ENCODE results near the gene PHLDB1.
"Not testable (repeated sequence)": the region's sequence is repeated elsewhere in the genome, so short reads cannot be mapped to it uniquely, and the experiment has no call there.

PHLDB1 gene

GRCh38 chr11:118607401-118608359, at the start of gene PHLDB1:
Gene PHLDB1 (plus strand): TSS chr11:118607615. CDS start chr11:118613837, 6,222 bp downstream.
- peak; percentile 52 for DNase-seq

DNA sequence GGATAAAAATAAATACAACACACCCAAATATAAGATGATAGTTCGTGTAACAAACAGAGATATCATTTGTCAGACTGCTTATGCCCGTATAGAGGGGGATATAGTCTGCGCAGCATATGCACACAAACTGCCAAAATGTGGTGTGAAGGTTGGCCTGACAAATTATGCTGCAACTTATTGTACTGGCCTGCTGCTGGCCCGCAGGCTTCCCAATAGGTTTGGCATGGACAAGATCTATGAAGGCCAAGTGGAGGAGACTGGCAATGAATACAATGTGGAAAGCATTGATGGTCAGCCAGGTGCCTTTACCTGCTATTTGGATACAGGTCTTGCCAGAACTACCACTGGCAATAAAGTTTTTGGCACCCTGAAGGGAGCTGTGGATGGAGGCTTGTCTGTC, 46.6 kb upstream of the PHLDB1 start:
- no peak for DNase-seq

DNA sequence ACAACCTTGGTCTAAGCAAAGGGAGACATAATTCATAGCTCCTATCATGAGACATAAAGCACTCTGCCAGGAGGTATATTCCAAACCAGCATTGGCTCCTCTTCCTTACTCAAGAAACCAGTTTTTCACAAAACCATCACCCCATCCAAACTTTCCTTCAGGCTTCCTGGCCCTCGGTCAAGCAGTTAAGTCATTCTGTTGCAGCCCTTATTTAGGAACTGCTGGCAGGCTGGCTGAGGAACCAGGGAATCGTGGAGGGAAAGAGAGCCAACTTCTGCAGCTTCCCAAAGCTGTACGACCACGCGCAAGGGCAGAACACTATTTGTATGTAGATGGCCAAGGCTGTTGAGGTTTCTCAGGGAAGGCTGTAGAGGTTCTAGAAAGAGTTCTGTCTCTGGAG, 42.4 kb upstream of the PHLDB1 start:
- DNase-seq, result no peak

GRCh38 chr11:118569670-118570069, 37.7 kb upstream of the PHLDB1 start:
- DNase-seq, result no peak

DNA sequence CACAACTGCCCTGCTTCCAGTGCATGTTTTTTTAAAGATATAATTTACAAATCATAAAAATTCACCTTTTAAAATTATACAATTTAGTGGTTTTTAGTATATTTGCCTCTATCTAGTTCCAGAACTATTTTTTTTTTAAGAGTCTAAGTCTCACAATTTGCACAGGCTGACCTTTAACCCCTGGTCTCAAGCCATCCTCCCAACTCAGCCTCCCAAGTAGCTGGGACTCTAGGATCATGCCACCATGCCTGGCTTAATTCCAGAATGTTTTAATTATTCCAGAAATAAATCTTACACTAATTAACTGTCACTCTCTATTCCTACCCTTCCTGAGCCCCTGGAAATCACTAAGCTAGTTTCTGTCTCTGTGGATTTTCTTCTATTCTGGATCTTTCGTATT, 36.6 kb upstream of the PHLDB1 start:
- DNase-seq, result no peak

DNA sequence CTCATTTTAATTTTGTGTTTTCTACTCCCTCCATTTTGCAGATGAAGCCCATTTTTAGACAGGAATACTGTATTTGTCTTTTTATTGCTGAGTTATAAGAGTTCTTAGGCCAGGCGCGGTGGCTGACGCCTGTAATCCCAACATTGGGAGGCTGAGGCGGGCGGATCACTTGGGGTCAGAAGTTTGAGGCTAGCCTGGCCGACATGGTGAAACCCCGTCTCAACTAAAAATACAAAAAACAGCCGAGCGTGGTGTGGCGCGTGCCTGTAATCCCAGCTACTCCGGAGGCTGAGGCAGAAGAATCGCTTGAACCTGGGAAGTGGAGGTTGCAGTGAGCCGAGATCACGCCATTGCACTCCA, 35.7 kb upstream of the PHLDB1 start:
- not testable (repeated sequence) for DNase-seq

- peak; percentile 53 for DNase-seq
Measured at GRCh38 chr11:118572061-118572980, 35.1 kb upstream of the PHLDB1 start, which contains the start of gene ARCN1. Gene ARCN1 (plus strand): TSS chr11:118572409. CDS start chr11:118572548, 139 bp downstream.

- no peak for DNase-seq
Measured at GRCh38 chr11:118572981-118573550, 34.3 kb upstream of the PHLDB1 start.

DNA sequence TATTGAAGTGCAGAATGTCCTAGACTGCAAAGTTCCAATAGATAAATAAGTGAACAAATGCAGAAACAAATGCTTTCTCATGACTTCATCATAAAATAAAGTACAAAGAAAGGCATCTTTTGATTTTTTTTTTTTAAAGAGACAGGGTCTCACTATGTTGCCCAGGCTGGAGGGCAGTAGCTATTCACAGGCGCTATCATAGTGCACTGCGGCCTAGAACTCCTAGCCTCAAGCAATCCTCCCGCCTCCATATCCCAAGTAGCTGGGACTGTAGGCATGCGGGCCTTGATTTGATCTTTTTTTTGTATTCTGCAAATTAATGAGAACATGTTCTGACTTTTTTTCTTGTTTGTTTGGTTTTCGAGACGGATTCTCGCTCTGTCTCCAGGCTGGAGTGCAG, 32.8 kb upstream of the PHLDB1 start:
- DNase-seq, result no peak

DNA sequence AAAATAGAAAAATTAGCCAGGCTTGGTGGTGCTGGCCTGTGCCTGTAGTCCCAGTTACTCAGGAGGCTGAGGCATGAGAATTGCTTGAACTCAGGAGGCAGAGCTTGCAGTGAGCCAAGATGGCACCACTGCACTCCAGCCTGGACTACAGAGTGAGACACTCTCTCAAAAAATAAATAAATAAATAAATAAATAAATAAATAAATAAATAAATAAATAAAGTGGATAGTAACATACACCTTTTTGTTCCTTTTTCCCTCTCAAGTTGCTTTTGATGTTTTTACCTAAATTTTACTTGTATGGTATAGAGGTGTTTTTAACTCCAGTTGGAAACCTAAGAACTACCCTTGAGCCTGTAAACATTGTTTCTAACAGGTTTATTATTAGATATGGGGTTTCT, 29.4 kb upstream of the PHLDB1 start:
- DNase-seq, result not testable (repeated sequence)

DNA sequence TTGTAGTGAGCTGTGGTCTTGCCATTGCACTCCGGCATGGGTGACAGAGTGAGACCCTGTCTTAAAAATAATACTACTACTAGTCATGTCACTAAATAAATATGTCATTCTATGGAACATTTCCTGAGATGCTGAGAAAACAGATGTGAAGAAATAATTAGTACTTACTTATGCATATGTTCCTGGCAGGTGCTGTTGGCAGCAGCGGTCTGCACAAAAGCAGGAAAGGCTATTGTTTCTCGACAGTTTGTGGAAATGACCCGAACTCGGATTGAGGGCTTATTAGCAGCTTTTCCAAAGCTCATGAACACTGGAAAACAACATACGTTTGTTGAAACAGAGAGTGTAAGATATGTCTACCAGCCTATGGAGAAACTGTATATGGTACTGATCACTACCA, 26.4 kb upstream of the PHLDB1 start:
- no peak for DNase-seq

- no peak for DNase-seq
Measured at GRCh38 chr11:118587952-118588351, 19.5 kb upstream of the PHLDB1 start.

DNA sequence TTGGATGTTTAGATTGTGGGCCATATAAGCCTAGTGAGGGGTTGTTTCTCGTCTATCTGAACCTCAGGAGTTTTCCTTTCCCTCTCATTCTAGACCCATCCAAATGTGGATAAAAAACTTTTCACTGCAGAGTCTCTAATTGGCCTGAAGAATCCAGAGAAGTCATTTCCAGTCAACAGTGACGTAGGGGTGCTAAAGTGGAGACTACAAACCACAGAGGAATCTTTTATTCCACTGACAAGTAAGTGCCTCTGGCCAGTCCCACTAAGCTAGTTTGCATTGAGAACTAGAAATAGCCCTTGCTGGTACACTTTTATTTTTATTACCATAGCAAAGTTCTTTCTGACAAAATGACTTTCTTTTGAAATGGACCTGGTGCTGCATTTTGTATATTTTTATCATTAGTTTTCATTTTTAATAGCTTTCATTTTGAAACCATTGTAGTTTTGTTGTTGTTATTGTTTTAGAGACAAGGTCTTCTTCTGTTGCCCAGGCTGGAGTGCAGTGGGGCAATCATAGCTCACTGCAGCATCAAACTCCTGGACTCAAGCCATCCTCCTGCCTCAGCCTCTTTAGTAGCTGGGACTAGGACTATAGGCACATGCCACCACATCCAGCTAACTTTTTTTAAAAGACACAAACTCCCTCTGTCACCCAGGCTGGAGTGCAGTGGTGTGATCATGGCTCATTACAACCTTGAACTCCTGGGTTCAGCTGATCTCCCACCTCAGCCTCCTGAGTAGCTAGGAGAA, 14.6 kb upstream of the PHLDB1 start:
- no peak for DNase-seq

DNA sequence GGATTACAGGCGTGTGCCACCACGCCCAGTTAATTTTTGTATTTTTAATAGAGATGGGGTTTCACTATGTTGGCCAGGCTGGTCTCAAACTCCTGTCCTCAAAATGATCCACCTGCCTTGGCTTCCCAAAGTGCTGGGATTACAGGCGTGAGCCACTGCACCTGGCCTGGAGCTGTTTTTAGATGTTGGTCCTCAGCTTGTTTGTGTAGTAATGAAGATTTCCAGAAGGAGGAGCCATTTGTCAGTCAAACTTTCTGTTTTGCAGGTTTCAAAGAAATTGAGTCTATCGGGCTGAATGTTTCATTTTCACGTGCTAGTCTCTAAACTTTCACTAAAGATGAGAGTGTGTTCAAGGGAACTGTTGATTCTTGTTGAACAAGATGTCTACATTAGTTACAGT, 12.4 kb upstream of the PHLDB1 start:
- not testable (repeated sequence) for DNase-seq

- DNase-seq, result no peak
Measured at GRCh38 chr11:118596224-118597146, 10.9 kb upstream of the PHLDB1 start.

GRCh38 chr11:118597556-118597955, 9.9 kb upstream of the PHLDB1 start:
- DNase-seq, result no peak

- no peak for DNase-seq
Measured at GRCh38 chr11:118602331-118602730, 5.1 kb upstream of the PHLDB1 start.

DNA sequence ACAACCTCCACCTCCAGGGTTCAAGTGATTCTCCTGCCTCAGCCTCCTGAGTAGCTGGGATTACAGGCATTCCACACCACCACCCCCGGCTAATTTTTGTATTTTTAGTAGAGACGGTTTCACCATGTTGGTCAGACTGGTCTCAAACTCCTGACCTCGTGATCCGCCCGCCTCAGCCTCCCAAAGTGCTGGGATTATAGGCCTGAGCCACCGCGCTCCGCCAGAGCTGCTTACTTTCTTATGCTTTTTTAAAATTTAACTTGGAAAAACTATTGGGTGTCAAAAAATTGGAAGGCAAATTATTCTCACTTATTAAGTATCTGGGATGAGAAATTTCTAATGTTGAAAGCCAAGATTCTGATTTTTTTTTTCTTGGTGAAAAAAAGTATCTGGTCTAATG, 3.7 kb upstream of the PHLDB1 start:
- DNase-seq, result not testable (repeated sequence)

DNA sequence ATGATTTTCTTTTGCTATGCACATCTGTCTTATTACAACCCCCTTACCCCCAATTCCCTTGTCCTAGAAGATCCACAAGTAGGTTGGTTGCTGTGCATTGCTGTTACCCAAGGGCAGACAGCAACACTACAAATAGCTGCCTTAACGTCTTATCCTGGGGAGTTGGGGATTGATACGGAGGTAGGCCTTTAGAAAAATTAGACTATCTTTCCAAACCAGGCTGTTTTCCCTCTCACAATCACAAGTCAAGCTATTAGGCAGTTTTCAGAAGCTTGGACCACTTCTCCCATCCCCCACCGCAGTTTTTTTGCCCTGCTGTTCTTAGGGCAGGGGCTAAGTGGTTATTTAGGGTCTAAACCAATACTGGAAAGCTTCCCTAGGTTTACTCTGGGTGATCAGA, 2.8 kb upstream of the PHLDB1 start:
- DNase-seq, result no peak

DNA sequence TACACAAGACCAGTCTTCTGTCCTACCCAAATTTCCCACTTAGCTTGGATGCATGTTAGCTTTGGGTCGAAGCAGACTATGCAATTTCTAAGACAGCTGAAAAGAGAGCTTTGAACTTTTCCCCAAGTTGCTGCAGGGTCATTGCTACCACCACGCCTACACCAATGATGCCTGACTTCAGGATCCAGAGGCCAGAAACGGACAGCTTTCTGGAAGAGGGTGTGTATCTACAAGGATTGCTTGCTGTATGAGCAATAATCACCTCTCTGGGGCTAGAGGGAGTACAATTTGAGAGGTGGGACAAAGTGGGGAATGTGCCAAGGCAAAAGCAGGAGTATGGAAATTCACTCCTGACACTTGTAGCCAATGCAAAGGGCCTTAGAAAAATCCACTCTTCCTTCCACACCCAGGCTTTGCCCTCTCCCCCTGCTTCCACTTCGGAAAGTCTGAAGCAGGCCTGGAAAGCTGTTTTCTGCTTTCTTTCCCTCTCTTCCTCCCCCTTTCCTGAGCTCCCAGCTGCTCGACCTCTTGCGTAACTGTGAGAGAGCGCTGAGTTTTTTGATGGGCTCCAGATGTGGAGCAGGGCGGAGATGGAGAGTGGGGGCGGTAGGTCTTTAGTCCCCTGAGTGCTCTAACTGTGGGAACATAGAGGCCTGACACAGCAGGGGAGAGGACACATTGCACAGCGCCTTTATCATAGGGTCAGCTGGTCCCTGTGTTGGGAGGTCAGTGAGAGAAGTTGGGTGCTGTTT, 2.1 kb upstream of the PHLDB1 start:
- DNase-seq, result peak; percentile 53
